NCI-H128 (cell line): ENCODE measurements around the gene FGF14.

ENCODE experiments used
- DNase-seq: peaks from one replicate; lab custom pipeline; 2025; ENCODE audit not compliant: unreplicated experiment; lab: John Stamatoyannopoulos, UW

FGF14 gene

DNA sequence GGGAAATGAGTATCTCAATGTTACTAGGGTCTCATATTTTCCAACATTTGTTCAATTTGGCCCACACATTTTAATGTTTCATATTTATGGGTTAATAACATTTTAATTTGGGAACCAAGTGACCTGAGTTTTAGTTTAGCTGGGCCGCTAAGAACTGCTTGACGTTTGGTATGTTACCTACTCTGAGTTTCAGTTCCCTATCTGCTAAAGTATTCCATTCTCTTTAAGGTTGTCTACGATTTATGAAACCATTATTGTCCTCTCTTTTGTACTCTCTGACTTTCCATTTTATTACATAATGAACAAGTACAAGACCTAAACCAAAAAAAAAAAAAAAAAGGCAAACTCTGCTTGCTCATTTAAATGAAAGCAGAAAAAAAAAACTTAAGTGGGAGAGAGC, 89.9 kb downstream of the FGF14 start:
- DNase-seq: no peak

DNA sequence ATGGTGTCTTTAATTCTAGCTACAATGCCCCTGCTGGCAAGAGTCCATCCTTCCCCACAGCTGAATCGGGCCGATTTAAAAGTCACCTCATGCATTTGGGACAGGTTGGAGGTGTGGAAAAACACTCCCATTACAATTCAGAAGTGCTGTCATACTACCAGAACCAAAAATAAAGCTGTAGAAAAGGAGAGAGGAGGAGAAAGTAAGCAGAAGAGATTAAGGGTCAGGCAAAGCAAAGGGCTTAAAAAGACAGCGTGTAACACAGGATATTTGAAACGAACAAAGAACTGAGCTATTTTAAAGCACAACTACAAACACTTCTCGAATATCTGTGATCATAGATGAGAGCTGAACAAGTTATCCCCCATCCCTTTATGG, 90.4 kb downstream of the FGF14 start:
- no peak for DNase-seq

GRCh38 chr13:102310691-102311418, 91.0 kb downstream of the FGF14 start:
- DNase-seq: no peak

DNA sequence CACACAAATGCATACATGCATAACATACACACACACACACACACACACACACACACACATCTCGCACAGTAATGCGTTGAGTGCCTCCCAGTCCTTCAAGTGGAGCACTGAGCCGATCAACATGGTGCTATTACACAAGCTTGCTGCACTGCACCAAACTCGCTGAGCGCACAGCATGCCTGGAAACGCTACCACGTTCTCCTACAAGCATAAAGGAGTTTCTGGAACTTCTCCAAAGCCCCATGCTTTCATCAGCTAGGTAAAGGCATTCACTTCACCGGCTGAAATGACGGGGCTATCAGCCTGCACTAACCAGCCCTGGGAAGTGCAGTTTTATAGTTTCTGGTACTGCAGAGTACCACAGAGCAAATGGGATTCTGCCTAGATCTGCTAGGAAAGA, 92.7 kb downstream of the FGF14 start:
- DNase-seq: peak; percentile 87

GRCh38 chr13:102302534-102302933, 99.3 kb downstream of the FGF14 start:
- no peak for DNase-seq

- DNase-seq: no peak
Observed at GRCh38 chr13:102300379-102300778, 101.5 kb downstream of the FGF14 start.

GRCh38 chr13:102299366-102299765, 102.5 kb downstream of the FGF14 start:
- DNase-seq: no peak

- no peak for DNase-seq
Observed at GRCh38 chr13:102298051-102298450, 103.8 kb downstream of the FGF14 start.

GRCh38 chr13:102295316-102296048, 106.4 kb downstream of the FGF14 start:
- no peak for DNase-seq

DNA sequence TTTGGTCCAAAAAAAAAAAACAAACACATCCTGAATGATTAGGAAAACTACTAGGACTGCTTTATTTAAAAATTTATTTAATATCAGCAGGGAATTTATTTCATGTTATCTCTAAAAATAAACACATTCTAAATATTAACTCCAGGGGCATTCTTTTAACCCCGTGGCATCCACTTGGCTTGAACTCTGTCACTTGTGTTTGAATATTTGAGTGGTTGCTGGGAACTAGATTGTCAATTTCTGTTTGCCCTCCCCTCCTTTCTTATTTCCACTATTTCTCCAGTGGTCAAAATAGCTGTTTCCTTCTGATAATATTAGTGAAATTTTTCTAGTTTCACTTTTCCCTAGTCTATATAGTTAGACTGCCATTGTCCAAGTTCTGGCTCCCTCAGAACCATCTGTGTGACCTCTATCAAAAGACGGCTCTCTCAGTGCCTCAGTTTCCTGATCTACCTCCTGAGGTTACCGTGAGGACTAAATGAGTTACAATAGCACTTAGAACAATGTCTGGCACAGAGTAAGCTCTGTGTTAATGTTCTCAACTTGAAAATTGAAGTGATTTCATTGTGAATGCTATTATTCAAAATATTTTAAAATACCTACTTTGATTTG, 107.3 kb downstream of the FGF14 start:
- DNase-seq: no peak

DNA sequence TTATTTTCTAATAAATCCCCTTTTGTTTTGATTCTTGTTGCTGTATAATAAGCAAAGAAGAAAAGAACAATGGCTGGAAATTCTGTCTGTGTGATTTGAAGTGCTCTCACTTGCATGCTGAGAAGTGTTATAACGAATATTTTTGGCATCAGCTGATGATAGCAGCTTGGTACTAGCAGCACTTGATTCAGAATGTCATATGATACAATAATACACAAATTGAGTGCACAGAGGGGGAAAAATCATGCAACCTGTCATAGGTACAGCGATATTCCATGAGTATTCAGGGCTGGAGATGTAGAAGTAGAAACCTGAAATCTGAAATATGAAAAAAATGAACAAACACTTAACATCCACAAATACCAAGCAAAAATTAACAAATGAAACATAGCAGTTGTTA, 108.1 kb downstream of the FGF14 start:
- DNase-seq: peak; percentile 21

- DNase-seq: no peak
Observed at GRCh38 chr13:102291587-102292218, 110.1 kb downstream of the FGF14 start.

DNA sequence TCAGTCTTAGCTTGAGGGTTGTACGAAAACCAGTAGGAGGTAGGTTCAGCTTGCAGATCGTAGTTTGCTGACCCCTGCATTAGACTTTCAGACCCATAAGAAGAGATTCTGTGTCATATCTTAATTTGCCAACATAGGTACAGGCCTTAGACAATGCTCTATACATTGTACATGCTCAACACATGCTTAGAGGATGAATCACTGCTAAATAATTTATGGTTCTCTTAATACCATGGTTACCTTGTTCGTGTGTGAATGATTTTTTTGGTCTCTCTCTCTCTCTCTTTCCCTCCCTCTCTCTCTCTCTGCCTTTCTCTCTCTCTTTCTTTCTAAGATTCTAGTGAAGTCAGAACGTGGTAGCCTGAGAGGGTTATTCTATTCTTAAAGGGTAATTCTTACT, 112.2 kb downstream of the FGF14 start:
- DNase-seq: no peak

- DNase-seq: no peak
Observed at GRCh38 chr13:102286326-102286725, 115.5 kb downstream of the FGF14 start.

DNA sequence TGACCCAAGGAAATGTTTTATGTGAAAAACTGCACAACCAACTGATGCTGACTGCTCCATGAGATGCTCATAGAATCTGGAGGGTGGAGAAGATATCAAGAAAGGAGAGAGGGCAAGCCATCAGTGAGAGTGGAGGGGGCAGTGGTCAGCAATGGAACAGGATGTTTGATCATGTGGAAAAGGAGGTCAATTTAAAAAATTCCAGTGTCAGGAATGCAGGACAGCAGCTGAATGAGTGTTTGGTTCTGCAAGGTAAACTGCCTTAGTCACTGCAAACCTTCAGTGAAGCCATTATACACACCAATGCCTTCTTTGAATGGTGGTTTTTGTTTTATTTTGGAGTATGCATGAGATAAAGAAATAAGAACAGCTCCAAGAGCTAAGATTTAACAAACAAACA, 121.5 kb downstream of the FGF14 start:
- DNase-seq: no peak

- DNase-seq: no peak
Observed at GRCh38 chr13:102277286-102277685, 124.6 kb downstream of the FGF14 start.

DNA sequence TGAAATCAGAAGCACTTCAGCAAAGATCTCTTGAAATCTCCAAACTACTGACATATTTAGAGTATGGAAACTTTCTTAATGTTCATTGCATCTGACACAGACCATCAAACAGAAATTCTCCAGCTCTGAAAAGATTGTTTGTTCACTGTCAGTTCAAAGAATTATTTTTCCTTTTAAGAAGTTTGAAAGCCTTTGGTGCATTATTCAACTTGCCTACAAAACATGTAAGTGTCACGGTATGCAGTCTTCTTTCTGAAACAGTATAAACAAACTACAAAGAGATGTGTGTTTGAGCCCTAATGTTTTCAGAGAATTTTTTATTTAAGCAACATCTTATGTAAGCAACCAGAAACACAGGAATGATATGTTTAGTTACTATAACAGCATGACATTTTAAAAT, 125.4 kb downstream of the FGF14 start:
- no peak for DNase-seq

- DNase-seq: no peak
Observed at GRCh38 chr13:102275969-102276368, 125.9 kb downstream of the FGF14 start.

- DNase-seq: no peak
Observed at GRCh38 chr13:102273111-102273510, 128.7 kb downstream of the FGF14 start.

DNA sequence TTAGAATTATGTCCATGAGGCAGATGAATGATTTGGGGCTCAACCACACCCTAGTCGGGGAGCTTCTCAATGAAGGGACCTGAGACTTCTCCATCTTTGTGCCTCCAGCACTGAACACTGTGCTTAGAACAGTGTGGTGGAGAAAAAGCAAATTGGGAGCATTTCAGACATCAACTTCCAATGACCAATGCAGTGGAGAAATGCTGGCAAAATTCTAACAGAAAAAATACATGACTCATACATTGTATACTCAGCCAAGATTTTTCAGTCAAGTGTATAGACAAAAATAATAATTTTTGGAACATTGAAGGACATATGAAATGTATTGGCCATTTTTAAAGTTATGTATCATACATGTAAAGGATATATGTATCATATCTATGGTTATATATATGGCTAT, 134.7 kb downstream of the FGF14 start:
- DNase-seq: no peak

DNA sequence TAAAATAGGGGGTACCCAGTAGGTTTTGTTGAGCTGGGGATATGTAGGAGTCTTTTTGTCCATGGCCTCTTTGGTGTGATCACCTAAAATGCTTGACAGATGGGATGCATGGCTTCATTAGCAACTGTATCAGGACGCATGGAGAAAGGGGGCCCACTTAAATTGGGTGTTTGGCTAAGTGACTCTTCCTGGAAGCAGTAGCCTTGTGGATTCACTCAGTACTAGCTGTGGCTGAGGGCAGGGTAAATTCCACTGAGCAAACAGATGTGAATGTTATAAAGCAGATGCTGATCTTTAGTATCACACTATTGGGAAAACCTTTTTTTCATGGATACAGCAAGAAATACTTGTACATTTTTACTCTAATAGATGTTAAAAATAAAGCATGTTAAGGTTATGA, 140.0 kb downstream of the FGF14 start:
- no peak for DNase-seq

DNA sequence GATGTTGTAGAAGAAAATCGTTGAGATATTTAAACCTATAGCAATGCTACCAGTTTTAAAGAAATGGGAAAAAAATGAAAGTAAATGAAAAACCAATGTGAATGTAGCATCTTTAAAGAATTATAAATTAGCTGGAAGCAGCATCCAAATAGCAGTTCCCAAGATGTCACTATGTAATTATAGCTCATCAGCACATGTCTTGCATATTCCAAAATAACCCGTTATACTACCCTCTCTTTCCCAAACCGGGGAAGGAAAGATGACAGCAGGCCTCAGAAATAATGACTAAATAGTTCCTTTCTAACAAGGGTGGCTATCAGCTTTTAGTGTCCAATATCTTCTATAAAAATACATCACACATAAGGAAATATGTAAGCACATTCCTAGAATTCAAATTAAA, 140.5 kb downstream of the FGF14 start:
- DNase-seq: no peak
